K562 (cell line): ENCODE results near the gene TCEANC2. TPM values are rescaled to one million over a fixed set of nuclear protein-coding genes. Genes with fewer than 3 reads are reported as not detected.

ENCODE experiments used
- DIDO1 ChIP-seq: fragments of 450-650 bp; IDR thresholded peaks from 2 replicates; pipeline ENCODE4 v1.6.1; 2016; ENCODE audit warnings: low read depth, missing biosample characterization, missing genetic modification characterization
- GATA2 ChIP-seq: sonication (generic); formaldehyde crosslinking; IDR thresholded peaks from 2 replicates; pipeline ENCODE4 v1.4.0; 2020; ENCODE audit warnings: mild to moderate bottlenecking, missing genetic modification reagents
- GATAD2B ChIP-seq: fragments of 450-650 bp; IDR thresholded peaks from 2 replicates; pipeline ENCODE4 v1.6.1; 2017; ENCODE audit warnings: mild to moderate bottlenecking, borderline replicate concordance
- HDAC6 ChIP-seq: IDR thresholded peaks from 2 replicates; pipeline ENCODE4 v1.6.1; 2012; ENCODE audit warnings: low read depth, mild to moderate bottlenecking, control low read depth, inconsistent platforms, low read length, moderate library complexity
- HIVEP1 ChIP-seq: fragments of 250-450 bp; sonication (Bioruptor Pico); IDR thresholded peaks from 2 replicates; pipeline ENCODE4 v1.4.0; 2020; ENCODE audit warnings: mild to moderate bottlenecking
- ILF3 ChIP-seq: fragments of 450-650 bp; IDR thresholded peaks from 2 replicates; pipeline ENCODE4 v1.6.1; 2018; ENCODE audit warnings: antibody characterized with exemption, mild to moderate bottlenecking, moderate library complexity, borderline replicate concordance
- KHSRP ChIP-seq: fragments of 450-650 bp; IDR thresholded peaks from 2 replicates; pipeline ENCODE4 v1.6.1; 2017
- PHF20 ChIP-seq: fragments of 450-650 bp; IDR thresholded peaks from 2 replicates; pipeline ENCODE4 v1.6.1; 2018; ENCODE audit not compliant: partially characterized antibody
- POLR2H ChIP-seq: IDR thresholded peaks from 2 replicates; pipeline ENCODE4 v1.6.1; 2016; ENCODE audit warnings: missing genetic modification characterization, low read depth, mild to moderate bottlenecking, control low read depth, missing compliant biosample characterization, moderate library complexity
- RCOR1 ChIP-seq, 2 experiments: IDR thresholded peaks; 2 replicates each; pipeline ENCODE4 v1.6.1; 2012; ENCODE audit warnings: low read depth in 2 of 2, low read length in 2 of 2, borderline replicate concordance in 1 of 2, improper control_type of control experiment in 1 of 2
- SFPQ ChIP-seq: fragments of 200-400 bp; formaldehyde crosslinking; IDR thresholded peaks from 2 replicates; pipeline ENCODE4 v1.6.1; 2017; ENCODE audit warnings: mild to moderate bottlenecking, low read depth, low read length, moderate library complexity
- SNIP1 ChIP-seq: fragments of 450-650 bp; IDR thresholded peaks from 2 replicates; pipeline ENCODE4 v1.7.1; 2017; ENCODE audit warnings: low read depth, mild to moderate bottlenecking
- TBL1XR1 ChIP-seq, 2 experiments: IDR thresholded peaks; 2 replicates each; pipeline ENCODE4 v1.6.1; 2012; ENCODE audit warnings: improper control_type of control experiment in 2 of 2, low read length in 2 of 2, mild to moderate bottlenecking in 1 of 2
- TCF7L2 ChIP-seq: fragments of 150-350 bp; IDR thresholded peaks from 2 replicates; pipeline ENCODE4 v1.6.1; 2016; ENCODE audit warnings: low read depth, mild to moderate bottlenecking, low read length, moderate library complexity
- TGIF2 ChIP-seq: sonication (generic); formaldehyde crosslinking; IDR thresholded peaks from 2 replicates; pipeline ENCODE4 v1.8.1; 2022; ENCODE audit warnings: mild to moderate bottlenecking, missing genetic modification reagents, moderate library complexity
- ZNF143 ChIP-seq: sonication (generic); formaldehyde crosslinking; IDR thresholded peaks from 2 replicates; pipeline ENCODE4 v1.9.0; 2022; ENCODE audit warnings: mild to moderate bottlenecking, missing genetic modification reagents
- ZNF184 ChIP-seq: sonication (generic); formaldehyde crosslinking; IDR thresholded peaks from 2 replicates; pipeline ENCODE4 v1.5.0; 2020; ENCODE audit warnings: missing genetic modification reagents
- ZNF512 ChIP-seq: IDR thresholded peaks from 2 replicates; pipeline ENCODE4 v1.6.1; 2016; ENCODE audit warnings: missing genetic modification characterization, missing compliant biosample characterization
- ZNF551 ChIP-seq: fragments of 250-450 bp; sonication (Bioruptor Pico); IDR thresholded peaks from 2 replicates; pipeline ENCODE4 v1.5.0; 2021; ENCODE audit warnings: mild to moderate bottlenecking, moderate library complexity
- ZNF589 ChIP-seq: fragments of 200-800 bp; sonication (Bioruptor generic); IDR thresholded peaks from 2 replicates; pipeline ENCODE4 v1.6.1; 2016; ENCODE audit warnings: low read depth, missing genetic modification characterization, missing compliant biosample characterization
- ZNF655 ChIP-seq: fragments of 250-450 bp; sonication (Bioruptor Pico); IDR thresholded peaks from 2 replicates; pipeline ENCODE4 v1.5.0; 2021
- polyA plus RNA-seq, 8 experiments: library from polyadenylated mRNA; depleted of rRNA in 4 of 8; stranded (reverse) in 5 of 8; unstranded in 3 of 8; fragments of >200 nt; fragmentation: Nextera tagmentation in 2 of 8; fragmentation: Illumina TruSeq in 1 of 8; extraction: Ambion mirVana in 2 of 8; extraction: Trizol in 1 of 8; gene quantifications; 2 replicates each; pipeline versions ENCODE4 v1.2.1 to v1.2.3, GENCODE V29; 2011 to 2014; ENCODE audit warnings: inconsistent platforms in 1 of 8, missing spikeins in 1 of 8
- total RNA-seq, 7 experiments: library from RNA; depleted of rRNA in 6 of 7; stranded (reverse); fragments of >200 nt in 6 of 7; fragmentation: Illumina TruSeq in 2 of 7; extraction: Trizol in 2 of 7; gene quantifications; 2 replicates each; pipeline versions ENCODE4 v1.2.1 to v1.2.3, GENCODE V29; 2011 to 2021; ENCODE audit warnings: low replicate concordance in 1 of 7
- TF ChIP-seq, protein P1 (sequence below): IDR thresholded peaks from 3 replicates; pipeline ENCODE4 v1.6.1; 2011; ENCODE audit warnings: borderline replicate concordance, mild to moderate bottlenecking; ENCODE audit not compliant: insufficient read length, insufficient read depth

The TCEANC2 gene
- total and polyA plus RNA-seq, 9 of the 15 experiments (the other 6 are each of a cell fraction or from before 2014, with no cell fraction given): 3.3 to 10.2 (median 7.0) TPM

- TF ChIP-seq DIDO1 (tag) (no peak), HIVEP1 (CRISPR knock-in tag) (no peak), HDAC6 (no peak), PHF20 (no peak), ILF3 (no peak), TBL1XR1 (IDR thresholded peaks at IDR 0.05; ENCODE audit: low read length in 2 of 2) (no peak), ZNF512 (no peak), KHSRP (no peak), ZNF143 (0 out of 2 replicates have a peak, but pooled peaks have one; percentile 16), SNIP1 (no peak), TCF7L2 (no peak), GATA2 (CRISPR knock-in tag) (no peak), RCOR1 (IDR thresholded peaks at IDR 0.05; ENCODE audit: borderline replicate concordance in 1 of 2, low read depth in 2 of 2, low read length in 2 of 2) (0 out of 4 replicates have a peak, but pooled peaks of 1 of the 2 experiments have one; percentile 20), POLR2H (tag) (no peak), TGIF2 (no peak), ZNF655 (CRISPR knock-in tag) (no peak), SFPQ (no peak), ZNF551 (no peak), ZNF184 (no peak), GATAD2B (no peak), ZNF589 (CRISPR knock-in tag) (no peak)
- TF ChIP-seq, protein P1, sequence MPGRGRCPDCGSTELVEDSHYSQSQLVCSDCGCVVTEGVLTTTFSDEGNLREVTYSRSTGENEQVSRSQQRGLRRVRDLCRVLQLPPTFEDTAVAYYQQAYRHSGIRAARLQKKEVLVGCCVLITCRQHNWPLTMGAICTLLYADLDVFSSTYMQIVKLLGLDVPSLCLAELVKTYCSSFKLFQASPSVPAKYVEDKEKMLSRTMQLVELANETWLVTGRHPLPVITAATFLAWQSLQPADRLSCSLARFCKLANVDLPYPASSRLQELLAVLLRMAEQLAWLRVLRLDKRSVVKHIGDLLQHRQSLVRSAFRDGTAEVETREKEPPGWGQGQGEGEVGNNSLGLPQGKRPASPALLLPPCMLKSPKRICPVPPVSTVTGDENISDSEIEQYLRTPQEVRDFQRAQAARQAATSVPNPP: no peak
These were observed 28.2 kb downstream of the TCEANC2 start (continued) for GRCh38 chr1:54081306-54082270.
